Ovary (tissue), 9 donors: ENCODE data around the gene ABHD12. TPM values are rescaled to one million over a fixed set of nuclear protein-coding genes. Genes with fewer than 3 reads are reported as not detected.

Source experiments
- DNase-seq, 5 donors: peaks; one replicate each; pipeline ENCODE4 v3.0.0-alpha.2; 2019 to 2020
- H3K27ac ChIP-seq, 2 donors: fragments of 200-600 bp; one replicate each; pipeline versions ENCODE4 v1.5.1 to v1.8.0; 2019 to 2022
- H3K27me3 ChIP-seq: fragments of 200-600 bp; one replicate; pipeline ENCODE4 v1.8.0; 2022
- H3K36me3 ChIP-seq: fragments of 200-600 bp; sonication (generic); one replicate; pipeline ENCODE4 v1.5.1; 2019
- H3K4me1 ChIP-seq: one replicate; pipeline ENCODE4 v1.8.1; 2013; ENCODE audit warnings: mild to moderate bottlenecking, moderate library complexity; ENCODE audit not compliant: insufficient read depth
- H3K4me3 ChIP-seq: fragments of 200-600 bp; sonication (generic); one replicate; pipeline ENCODE4 v1.5.1; 2017
- H3K9me3 ChIP-seq, 2 donors: fragments of 200-600 bp in 1 of 2; sonication (generic) in 1 of 2; one replicate each; pipeline versions ENCODE4 v1.5.1 to v1.8.1; 2013 to 2019; ENCODE audit warnings: mild to moderate bottlenecking in 1 of 2, moderate library complexity in 1 of 2
- CTCF ChIP-seq, 3 donors: fragments of 450-650 bp in 2 of 3; fragments of 200-600 bp in 1 of 3; IDR thresholded peaks; one replicate each; pipeline versions ENCODE4 v1.5.1 to v1.8.0; 2016 to 2022; ENCODE audit warnings: antibody characterized with exemption in 3 of 3, mild to moderate bottlenecking in 1 of 3
- EP300 ChIP-seq: sonication (generic); formaldehyde crosslinking; IDR thresholded peaks from one replicate; pipeline ENCODE4 v1.6.1; 2017; ENCODE audit warnings: antibody characterized with exemption
- POLR2A ChIP-seq: fragments of 450-650 bp; IDR thresholded peaks from one replicate; pipeline ENCODE4 v1.6.1; 2017; ENCODE audit warnings: antibody characterized with exemption, mild to moderate bottlenecking, moderate library complexity
- WGBS, 3 donors: extraction: QIAGEN DNeasy Blood & Tissue Kit in 1 of 3; methylation state at CpG; one replicate each; pipeline versions ENCODE4 v1.1.5 to v1.1.7; 2013 to 2017; 5-methylcytosine and 5-hydroxymethylcytosine counted together
- intact Hi-C, 4 donors: fragments of 100-400 bp; cut with DNase I; formaldehyde crosslinking; loops; one replicate each; pipeline versions ENCODE4 v1.11.0 to v1.15.1; 2022 to 2023
- polyA plus RNA-seq, 2 donors: library from polyadenylated mRNA; stranded (reverse); fragments of 200-250 nt in 1 of 2; fragments of 350-450 nt in 1 of 2; fragmentation: Illumina TruSeq in 1 of 2; extraction: RNeasy Lipid Tissue Mini Kit (QIAGEN cat#74804) in 1 of 2; gene quantifications; one replicate each; pipeline ENCODE4 v1.2.3, GENCODE V29; 2013 to 2014
- total RNA-seq, 7 donors: library from RNA; depleted of rRNA in 2 of 7; stranded (reverse); fragments of >200 nt in 2 of 7; fragmentation: NEBNext Ultra II Directional in 3 of 7; extraction: Animal tissue kit (Norgen Biotek cat#: 25700) in 3 of 7; gene quantifications; one replicate each; pipeline versions ENCODE4 v1.1.0 to v1.2.4, GENCODE V29; 2016 to 2023
- donor health status: DM: no; HTN: no; CAD: no; lungs with moderate emphysema.
- donor health status: DM: no; HTN: no; CAD: no.
- donor health status: Bipolar disorder and iron deficiency.
- donor health status: DM: yes; HTN: yes; CAD: no.
- donor health status: DM: no; HTN: no; CAD: no.
- donor health status: DM: yes; HTN: yes; CAD: no.

Gene ABHD12
- total and polyA plus RNA-seq, 9 donors: 15.0 to 87.6 (median 37.6) TPM

DNA sequence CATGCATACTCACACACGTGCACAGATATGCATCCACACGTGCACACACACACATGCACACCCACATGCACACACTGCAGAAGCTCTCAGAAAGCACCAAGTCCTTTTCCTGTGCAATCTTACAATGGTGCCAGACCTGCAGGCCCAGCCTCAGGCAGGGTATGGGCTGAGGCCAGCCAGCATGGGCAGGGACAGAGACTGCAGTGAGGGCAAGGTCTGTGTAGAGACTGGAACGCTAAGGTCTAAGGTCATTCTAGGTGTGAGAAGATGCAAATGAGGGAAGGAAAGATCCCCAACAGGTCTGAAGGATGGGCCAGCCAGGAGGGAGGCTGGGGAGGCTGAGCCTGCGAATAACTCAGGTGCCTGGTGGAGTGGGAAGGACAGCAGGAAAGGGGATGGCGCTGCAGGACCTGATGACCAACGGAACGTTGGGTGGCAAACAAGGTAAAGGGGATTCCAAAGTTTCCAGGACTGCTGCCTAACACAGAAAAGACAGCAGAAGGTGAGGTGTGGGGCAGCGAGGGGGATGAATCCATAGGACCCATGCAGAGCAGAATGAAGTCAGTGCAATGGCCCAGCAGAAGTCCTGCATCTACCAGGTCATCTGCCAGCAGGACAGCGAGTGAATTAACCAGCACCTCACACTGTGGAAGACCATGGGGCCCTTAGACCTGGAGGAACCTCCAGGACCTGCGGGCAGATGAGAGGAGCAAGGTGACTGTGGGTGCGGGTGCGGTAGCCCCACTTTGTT, 67.0 kb downstream of the ABHD12 start:
- H3K9me3 ChIP-seq: no peaks in the 10 kb centered on the region
- intact Hi-C loops: no loop called here
- H3K36me3 ChIP-seq: no peaks in the 10 kb centered on the region
- no peak overlapping the region for H3K27ac ChIP-seq
- no peak overlapping the region for H3K4me3 ChIP-seq
- no peaks in the 10 kb centered on the region for H3K4me1 ChIP-seq
- DNase-seq: peak in 1 of 5 donors; percentile 15
- H3K27me3 ChIP-seq: no peaks in the 10 kb centered on the region
- TF ChIP-seq CTCF (IDR thresholded peaks at IDR 0.05): no peak
- no peak for TF ChIP-seq EP300
- no peak for TF ChIP-seq POLR2A
- WGBS, 3 donors: 85 to 88% (median 88%) methylated on average over 12 of the region's 12 CpGs

DNA sequence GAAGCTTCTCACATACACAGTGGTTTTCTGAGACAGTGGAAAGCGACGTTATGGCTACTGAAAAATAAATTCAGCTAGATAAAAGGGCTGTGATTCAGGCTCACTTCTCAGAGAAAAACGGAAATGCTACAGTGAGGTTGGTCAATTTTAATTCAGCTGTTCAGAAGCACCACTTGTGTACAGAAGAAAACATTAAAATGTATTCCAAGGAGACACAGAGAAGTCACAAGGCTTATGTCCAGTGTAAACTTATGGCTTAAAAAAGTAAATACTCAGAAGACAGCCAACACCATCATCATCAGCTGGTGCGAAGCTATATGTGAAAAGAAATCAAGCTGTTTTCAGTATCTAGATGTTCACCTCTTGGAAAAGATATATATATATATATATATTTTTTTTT, 68.6 kb downstream of the ABHD12 start:
- intact Hi-C loops: no loop called here
- Histone ChIP-seq H3K4me3 (no peak overlapping the region), H3K27ac (no peak overlapping the region), H3K36me3 (no peaks in the 10 kb centered on the region), H3K9me3 (no peaks in the 10 kb centered on the region), H3K4me1 (no peaks in the 10 kb centered on the region), H3K27me3 (no peaks in the 10 kb centered on the region)
- 79 to 85% (median 83%) methylated on average over 4 of the region's 4 CpGs for WGBS, 3 donors
- no peak for TF ChIP-seq POLR2A
- TF ChIP-seq CTCF (IDR thresholded peaks at IDR 0.05): no peak
- no peak for TF ChIP-seq EP300
- DNase-seq: no peak

DNA sequence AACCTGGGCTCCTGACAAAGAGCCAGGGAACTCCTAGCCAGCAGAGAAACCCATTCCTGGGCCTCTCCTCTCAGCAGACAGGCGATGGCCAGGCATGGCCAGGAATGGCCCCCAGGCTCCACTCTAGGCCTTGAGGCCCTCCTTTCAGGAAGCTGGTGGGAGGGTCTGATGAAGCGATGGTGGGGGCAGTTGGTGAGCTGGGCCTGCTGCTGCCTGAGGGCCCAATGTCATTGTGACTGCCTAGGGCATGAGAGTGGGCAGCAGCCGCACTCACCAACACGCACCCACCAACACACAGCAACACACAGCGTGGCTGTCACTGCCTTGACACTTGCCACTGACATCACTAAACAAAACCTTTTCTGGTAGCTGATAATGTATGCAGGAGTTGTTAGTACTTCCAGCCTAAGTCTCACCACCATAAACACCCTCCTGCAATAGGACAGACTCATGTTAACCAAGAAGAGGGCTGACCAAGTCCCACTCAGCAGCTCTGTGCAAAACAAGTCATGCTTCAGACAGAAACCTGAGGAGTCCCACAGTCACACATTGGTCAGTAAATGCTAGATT, 69.3 kb downstream of the ABHD12 start:
- Histone ChIP-seq H3K27ac (no peak overlapping the region), H3K4me1 (no peaks in the 10 kb centered on the region), H3K4me3 (no peak overlapping the region), H3K36me3 (no peaks in the 10 kb centered on the region), H3K27me3 (no peaks in the 10 kb centered on the region), H3K9me3 (no peaks in the 10 kb centered on the region)
- intact Hi-C loops: no loop called here
- DNase-seq: peak in 1 of 5 donors; percentile 17
- 91 to 97% (median 96%) methylated on average over 5 of the region's 5 CpGs for WGBS, 3 donors
- no peak for TF ChIP-seq POLR2A
- no peak for TF ChIP-seq EP300
- TF ChIP-seq CTCF (IDR thresholded peaks at IDR 0.05): no peak

GRCh38 chr20:25320035-25320800, 70.4 kb downstream of the ABHD12 start:
- DNase-seq: peak in 2 of 5 donors; percentile 8 to 19
- 82 to 89% (median 85%) methylated on average over 13 of the region's 13 CpGs for WGBS, 3 donors
- intact Hi-C loops: no loop called here

More at GRCh38 chr20:25320035-25320800, 70.4 kb downstream of the ABHD12 start:
- Histone ChIP-seq H3K36me3 (no peaks in the 10 kb centered on the region), H3K27me3 (no peaks in the 10 kb centered on the region), H3K4me1 (no peaks in the 10 kb centered on the region), H3K4me3 (no peak overlapping the region), H3K9me3 (no peaks in the 10 kb centered on the region), H3K27ac (no peak overlapping the region)
- TF ChIP-seq EP300 (no peak), POLR2A (no peak), CTCF (IDR thresholded peaks at IDR 0.05) (no peak)
